Loucy (cell line): Measurements from ENCODE around the gene COMMD2.

ENCODE experiments used
- H2AFZ ChIP-seq: fragments of 200-600 bp; sonication (generic); 2 replicates; pipeline ENCODE4 v1.6.0; 2016; ENCODE audit warnings: antibody characterized with exemption, mild to moderate bottlenecking, low read length, moderate library complexity
- H3F3A ChIP-seq: fragments of 200-600 bp; 2 replicates; pipeline ENCODE4 v1.6.0; 2016; ENCODE audit warnings: antibody characterized with exemption, low read depth, mild to moderate bottlenecking
- H3K27me3 ChIP-seq: fragments of 200-600 bp; sonication (generic); 2 replicates; pipeline ENCODE4 v1.6.1; 2014; ENCODE audit warnings: low read length, mild to moderate bottlenecking; ENCODE audit not compliant: insufficient read depth, poor library complexity, severe bottlenecking
- H3K36me3 ChIP-seq: fragments of 200-600 bp; sonication (generic); 2 replicates; pipeline ENCODE4 v1.6.1; 2016; ENCODE audit warnings: low read length; ENCODE audit not compliant: insufficient read depth
- H3K4me1 ChIP-seq: fragments of 200-600 bp; sonication (generic); 2 replicates; pipeline ENCODE4 v1.5.1; 2014; ENCODE audit warnings: low read length, mild to moderate bottlenecking; ENCODE audit not compliant: insufficient read depth, poor library complexity, severe bottlenecking
- H3K4me2 ChIP-seq: fragments of 200-600 bp; sonication (generic); 2 replicates; pipeline ENCODE4 v1.6.0; 2014; ENCODE audit warnings: antibody characterized with exemption, low read length, low read depth, mild to moderate bottlenecking; ENCODE audit not compliant: poor library complexity, severe bottlenecking
- H3K4me3 ChIP-seq: fragments of 200-600 bp; sonication (generic); 2 replicates; pipeline ENCODE4 v1.5.1; 2014; ENCODE audit warnings: low read length, mild to moderate bottlenecking, mixed read lengths; ENCODE audit not compliant: poor library complexity, severe bottlenecking
- H3K79me2 ChIP-seq: fragments of 200-600 bp; sonication (generic); 2 replicates; pipeline ENCODE4 v1.6.1; 2014; ENCODE audit warnings: low read length; ENCODE audit not compliant: insufficient read depth
- H3K9ac ChIP-seq: fragments of 200-600 bp; sonication (generic); 2 replicates; pipeline ENCODE4 v1.6.0; 2014; ENCODE audit warnings: mild to moderate bottlenecking, low read depth, low read length, moderate library complexity; ENCODE audit not compliant: poor library complexity, severe bottlenecking
- H3K9me2 ChIP-seq: fragments of 200-600 bp; sonication (generic); replicated peaks from 2 replicates; pipeline ENCODE4 v1.6.1; 2016; ENCODE audit warnings: low read depth, low read length, mixed read lengths
- H3K9me3 ChIP-seq: fragments of 200-600 bp; sonication (generic); 2 replicates; pipeline ENCODE4 v1.6.1; 2014; ENCODE audit warnings: mild to moderate bottlenecking, antibody characterized with exemption, low read length, low read depth; ENCODE audit not compliant: insufficient read depth
- H4K20me1 ChIP-seq: fragments of 200-600 bp; sonication (generic); 2 replicates; pipeline ENCODE4 v1.6.0; 2014; ENCODE audit warnings: antibody characterized with exemption, low read length, mild to moderate bottlenecking; ENCODE audit not compliant: insufficient read depth, poor library complexity, severe bottlenecking
- CTCF ChIP-seq: fragments of 200-600 bp; sonication (generic); conservative IDR thresholded peaks from 2 replicates; pipeline ENCODE4 v1.5.1; 2014; ENCODE audit warnings: mild to moderate bottlenecking, antibody characterized with exemption, low read length
- EZH2phosphoT487 ChIP-seq: fragments of 200-600 bp; IDR thresholded peaks from 2 replicates; pipeline ENCODE4 v1.6.1; 2018; ENCODE audit warnings: antibody characterized with exemption, mild to moderate bottlenecking, moderate library complexity, borderline replicate concordance

COMMD2 gene

GRCh38 chr3:149701206-149701976, 50.9 kb downstream of the COMMD2 start:
- H3K9me2 ChIP-seq, result no peaks in the 10 kb centered on the region
- no peaks in the 10 kb centered on the region for H3K36me3 ChIP-seq
- TF ChIP-seq CTCF (no peak), EZH2phosphoT487 (no peak)
- H3K4me1 ChIP-seq, result no peaks in the 10 kb centered on the region
- H3K9ac ChIP-seq, result no peak overlapping the region
- H2AFZ ChIP-seq, result no peak overlapping the region
- no peaks in the 10 kb centered on the region for H3K27me3 ChIP-seq
- H3K9me3 ChIP-seq, result peaks cover 5% of the 10 kb centered on the region; the same call in 1 of the 2 replicates
- H3F3A ChIP-seq, result no peaks in the 10 kb centered on the region
- no peak overlapping the region for H3K4me2 ChIP-seq
- H3K79me2 ChIP-seq, result no peaks in the 10 kb centered on the region
- H4K20me1 ChIP-seq, result no peaks in the 10 kb centered on the region
- H3K4me3 ChIP-seq, result no peak overlapping the region
